GM23338 (cell line): ENCODE measurements around the gene SETBP1. TPM values are rescaled to one million over a fixed set of nuclear protein-coding genes. Genes with fewer than 3 reads are reported as not detected.

ENCODE experiments used
- ATAC-seq: fragments of 200-7000 bp; cut with Tn5 transposase; 3 replicates; pipeline ENCODE4 v1.9.1; 2020
- DNase-seq: peaks from one replicate; pipeline ENCODE4 v3.0.0-alpha.2; 2015; ENCODE audit warnings: low spot score
- H2AFZ ChIP-seq: fragments of 200-600 bp; sonication (generic); 2 replicates; pipeline ENCODE4 v1.8.0; 2016; ENCODE audit warnings: antibody characterized with exemption, mild to moderate bottlenecking, moderate library complexity
- H3F3A ChIP-seq: fragments of 200-600 bp; sonication (generic); replicated peaks from 2 replicates; pipeline ENCODE4 v1.8.0; 2017; ENCODE audit warnings: antibody characterized with exemption, mixed run types, low read depth
- H3K27ac ChIP-seq: fragments of 200-600 bp; sonication (generic); 2 replicates; pipeline ENCODE4 v1.6.1; 2016; ENCODE audit warnings: low read depth
- H3K27me3 ChIP-seq: fragments of 200-600 bp; sonication (generic); 2 replicates; pipeline ENCODE4 v1.8.0; 2016; ENCODE audit warnings: mild to moderate bottlenecking, mixed run types, moderate library complexity; ENCODE audit not compliant: insufficient read depth
- H3K36me3 ChIP-seq: fragments of 200-600 bp; sonication (generic); 2 replicates; pipeline ENCODE4 v1.8.0; 2016; ENCODE audit warnings: mild to moderate bottlenecking; ENCODE audit not compliant: insufficient read depth
- H3K4me1 ChIP-seq: fragments of 200-600 bp; sonication (generic); 2 replicates; pipeline ENCODE4 v1.8.0; 2016; ENCODE audit warnings: mild to moderate bottlenecking, moderate library complexity; ENCODE audit not compliant: insufficient read depth
- H3K4me2 ChIP-seq: fragments of 200-600 bp; sonication (generic); 2 replicates; pipeline ENCODE4 v1.7.1; 2017; ENCODE audit warnings: mixed run types
- H3K4me3 ChIP-seq: fragments of 200-600 bp; sonication (generic); 2 replicates; pipeline ENCODE4 v1.6.1; 2016; ENCODE audit warnings: mixed run types
- H3K79me2 ChIP-seq: fragments of 200-600 bp; sonication (generic); replicated peaks from 2 replicates; pipeline ENCODE4 v1.8.0; 2017; ENCODE audit warnings: mild to moderate bottlenecking; ENCODE audit not compliant: insufficient read depth
- H3K9me2 ChIP-seq: fragments of 200-600 bp; sonication (generic); 2 replicates; pipeline ENCODE4 v1.8.0; 2017; ENCODE audit not compliant: insufficient read depth
- H4K20me1 ChIP-seq: fragments of 200-600 bp; sonication (generic); replicated peaks from 2 replicates; pipeline ENCODE4 v1.8.0; 2017; ENCODE audit warnings: mild to moderate bottlenecking; ENCODE audit not compliant: insufficient read depth
- H3K27ac Mint-ChIP-seq: 2 replicates; pipeline ENCODE4 v1.8.0; 2020; ENCODE audit warnings: inconsistent platforms, mild to moderate bottlenecking, moderate library complexity, mixed read lengths
- H3K27me3 Mint-ChIP-seq: 3 replicates; pipeline ENCODE4 v1.8.0; 2022; ENCODE audit warnings: low read depth, mild to moderate bottlenecking, moderate library complexity, mixed read lengths, inconsistent platforms; ENCODE audit not compliant: insufficient read depth, poor library complexity
- H3K36me3 Mint-ChIP-seq: 3 replicates; pipeline ENCODE4 v1.8.0; 2021; ENCODE audit warnings: low read depth, mild to moderate bottlenecking, inconsistent platforms, moderate library complexity, mixed read lengths
- H3K4me1 Mint-ChIP-seq: 3 replicates; pipeline ENCODE4 v1.8.0; 2020; ENCODE audit warnings: mild to moderate bottlenecking, inconsistent platforms, mixed read lengths
- H3K4me3 Mint-ChIP-seq: 3 replicates; pipeline ENCODE4 v1.8.0; 2021; ENCODE audit warnings: moderate library complexity, mild to moderate bottlenecking, inconsistent platforms, mixed read lengths
- H3K9me3 Mint-ChIP-seq: 3 replicates; pipeline ENCODE4 v1.8.0; 2020; ENCODE audit warnings: moderate library complexity, mild to moderate bottlenecking, inconsistent platforms, mixed read lengths
- CREB1 ChIP-seq: fragments of 250-450 bp; sonication (Bioruptor Pico); IDR thresholded peaks from 2 replicates; pipeline ENCODE4 v1.5.0; 2020; ENCODE audit warnings: low read depth, mild to moderate bottlenecking, moderate library complexity
- CTCF ChIP-seq, 2 experiments: fragments of 200-600 bp in 1 of 2; sonication (generic) in 1 of 2; conservative IDR thresholded peaks; 2 replicates each; pipeline versions ENCODE4 v1.5.1 to v1.6.1; 2016 to 2017; ENCODE audit warnings: antibody characterized with exemption in 2 of 2, low read depth in 2 of 2, mild to moderate bottlenecking in 2 of 2, moderate library complexity in 1 of 2
- ETS1 ChIP-seq: IDR thresholded peaks from 2 replicates; pipeline ENCODE4 v1.6.1; 2016; ENCODE audit warnings: antibody characterized with exemption
- EZH2 ChIP-seq: fragments of 200-600 bp; sonication (generic); IDR thresholded peaks from one replicate; pipeline ENCODE4 v1.8.0; 2017; ENCODE audit warnings: antibody characterized with exemption, mild to moderate bottlenecking, low read depth; ENCODE audit not compliant: unreplicated experiment
- EZH2phosphoT487 ChIP-seq: fragments of 200-600 bp; sonication (generic); IDR thresholded peaks from one replicate; pipeline ENCODE4 v1.8.1; 2018; ENCODE audit warnings: antibody characterized with exemption; ENCODE audit not compliant: unreplicated experiment
- JUNB ChIP-seq: IDR thresholded peaks from one replicate; pipeline ENCODE4 v1.6.1; 2016; ENCODE audit warnings: antibody characterized with exemption; ENCODE audit not compliant: unreplicated experiment
- NANOG ChIP-seq: IDR thresholded peaks from 2 replicates; pipeline ENCODE4 v1.6.1; 2016; ENCODE audit warnings: antibody characterized with exemption, borderline replicate concordance
- STAT1 ChIP-seq: IDR thresholded peaks from one replicate; pipeline ENCODE4 v1.6.1; 2016; ENCODE audit warnings: antibody characterized with exemption; ENCODE audit not compliant: unreplicated experiment
- ZNF114 ChIP-seq: fragments of 250-450 bp; sonication (Bioruptor Pico); IDR thresholded peaks from 2 replicates; pipeline ENCODE4 v1.5.0; 2020; ENCODE audit warnings: mild to moderate bottlenecking, moderate library complexity
- ZNF462 ChIP-seq: fragments of 250-450 bp; sonication (Bioruptor Pico); IDR thresholded peaks from 2 replicates; pipeline ENCODE4 v1.5.0; 2020; ENCODE audit warnings: mild to moderate bottlenecking, moderate library complexity
- polyA plus RNA-seq: library from polyadenylated mRNA; unstranded; fragments of >200 nt; fragmentation: Nextera tagmentation; extraction: Ambion mirVana; gene quantifications from 2 replicates; pipeline ENCODE4 v1.2.1, GENCODE V29; 2016
- total RNA-seq: library from RNA; depleted of rRNA; stranded (reverse); fragments of >200 nt; shearing (Covaris generic); gene quantifications from 2 replicates; pipeline ENCODE4 v1.2.3, GENCODE V29; 2014

The SETBP1 gene
- total and polyA plus RNA-seq, 2 experiments from 2014 or later, result 1.6 to 5.5 TPM

- no peak overlapping the region for H3K27ac Mint-ChIP-seq
- H3K9me3 Mint-ChIP-seq, result no peaks in the 10 kb centered on the region
- H3F3A ChIP-seq, result no peaks in the 10 kb centered on the region
- TF ChIP-seq STAT1, result no peak
- TF ChIP-seq CTCF (conservative IDR thresholded peaks at IDR 0.05; ENCODE audit: low read depth in 2 of 2), result no peak
- no peak for TF ChIP-seq NANOG
- no peak for TF ChIP-seq ZNF462 (CRISPR knock-in tag)
- TF ChIP-seq EZH2, result no peak
- TF ChIP-seq EZH2phosphoT487, result no peak
- TF ChIP-seq ZNF114 (CRISPR knock-in tag), result no peak
- TF ChIP-seq CREB1 (CRISPR knock-in tag), result no peak
- no peak for TF ChIP-seq JUNB
- TF ChIP-seq ETS1, result no peak
- no peak overlapping the region for H2AFZ ChIP-seq
- no peak overlapping the region for H3K4me2 ChIP-seq
- H3K4me3 ChIP-seq, result no peak overlapping the region
- no peak overlapping the region for H3K27ac ChIP-seq
- H3K4me3 Mint-ChIP-seq, result no peak overlapping the region
- H3K4me1 ChIP-seq, result no peaks in the 10 kb centered on the region
- H4K20me1 ChIP-seq, result no peaks in the 10 kb centered on the region
- no peaks in the 10 kb centered on the region for H3K27me3 ChIP-seq
- H3K36me3 ChIP-seq, result no peaks in the 10 kb centered on the region
- H3K36me3 Mint-ChIP-seq, result no peaks in the 10 kb centered on the region
- ATAC-seq (no peak), DNase-seq (no peak)
- no peaks in the 10 kb centered on the region for H3K79me2 ChIP-seq
- H3K4me1 Mint-ChIP-seq, result peaks cover 6% of the 10 kb centered on the region
- H3K27me3 Mint-ChIP-seq, result no peaks in the 10 kb centered on the region
- 0 out of 2 replicates have a peak, but pooled peaks cover 3% of the 10 kb centered on the region for H3K9me2 ChIP-seq
Observed at GRCh38 chr18:44961288-44961995, 280.8 kb downstream of the SETBP1 start.
